WTC11 (cell line): Measurements from ENCODE around the gene LCN10. TPM values are rescaled to one million over a fixed set of nuclear protein-coding genes. Genes with fewer than 3 reads are reported as not detected.
"Not testable (repeated sequence)": the region's sequence is repeated elsewhere in the genome, so short reads cannot be mapped to it uniquely, and the experiment has no call there.

Source experiments
- ATAC-seq: fragments of 200-7000 bp; cut with Tn5 transposase; 2 replicates; pipeline ENCODE4 v1.10.0; 2021; ENCODE audit warnings: mild to moderate bottlenecking, moderate library complexity
- CTCF ChIA-PET: fragments of 300-600 bp; sonication (Branson Sonifier 250); formaldehyde crosslinking; loops from one replicate; lab custom pipeline; 2021; ENCODE audit warnings: antibody characterized with exemption; lab: Charles Lee
- POLR2A ChIA-PET: fragments of 350-600 bp; sonication (Branson Sonifier 250); formaldehyde crosslinking; loops from one replicate; lab custom pipeline; 2021; ENCODE audit warnings: antibody characterized with exemption; lab: Charles Lee
- DNase-seq: peaks from one replicate; pipeline ENCODE4 v3.0.0; 2021; ENCODE audit warnings: low spot score
- H3K27ac Mint-ChIP-seq: 2 replicates; pipeline ENCODE4 v1.8.0; 2021; ENCODE audit warnings: mixed read lengths
- H3K27me3 Mint-ChIP-seq: 2 replicates; pipeline ENCODE4 v1.8.0; 2021; ENCODE audit warnings: low read depth, mild to moderate bottlenecking, moderate library complexity, mixed read lengths
- H3K36me3 Mint-ChIP-seq: 2 replicates; pipeline ENCODE4 v1.8.0; 2021; ENCODE audit warnings: mixed read lengths
- H3K4me1 Mint-ChIP-seq: 2 replicates; pipeline ENCODE4 v1.8.0; 2022; ENCODE audit warnings: mixed read lengths
- H3K4me3 Mint-ChIP-seq: 2 replicates; pipeline ENCODE4 v1.8.0; 2021; ENCODE audit warnings: mild to moderate bottlenecking, moderate library complexity, mixed read lengths
- H3K9me3 Mint-ChIP-seq: 2 replicates; pipeline ENCODE4 v1.8.0; 2021; ENCODE audit warnings: mixed read lengths
- CREM ChIP-seq: sonication (generic); formaldehyde crosslinking; IDR thresholded peaks from 2 replicates; pipeline ENCODE4 v1.8.1; 2022; ENCODE audit warnings: mild to moderate bottlenecking, missing genetic modification reagents, moderate library complexity
- ELF4 ChIP-seq: sonication (generic); formaldehyde crosslinking; IDR thresholded peaks from 2 replicates; pipeline ENCODE4 v1.8.1; 2022; ENCODE audit warnings: low read depth, mild to moderate bottlenecking, moderate library complexity, missing genetic modification reagents
- FOXJ3 ChIP-seq: sonication (generic); formaldehyde crosslinking; IDR thresholded peaks from 2 replicates; pipeline ENCODE4 v1.9.0; 2021; ENCODE audit warnings: missing genetic modification reagents, mild to moderate bottlenecking, borderline replicate concordance
- FOXK1 ChIP-seq: sonication (generic); formaldehyde crosslinking; IDR thresholded peaks from 2 replicates; pipeline ENCODE4 v1.8.0; 2022; ENCODE audit warnings: mild to moderate bottlenecking, moderate library complexity, missing genetic modification reagents
- FOXP1 ChIP-seq: sonication (generic); formaldehyde crosslinking; IDR thresholded peaks from 2 replicates; pipeline ENCODE4 v1.8.0; 2022; ENCODE audit warnings: missing genetic modification reagents, mild to moderate bottlenecking, moderate library complexity, borderline replicate concordance
- GTF2I ChIP-seq: fragments of 250-450 bp; sonication (Bioruptor Pico); conservative IDR thresholded peaks from 2 replicates; pipeline ENCODE4 v1.4.0; 2021; ENCODE audit warnings: mild to moderate bottlenecking
- KAT7 ChIP-seq: sonication (generic); formaldehyde crosslinking; IDR thresholded peaks from 2 replicates; pipeline ENCODE4 v1.8.1; 2023; ENCODE audit warnings: missing genetic modification reagents, mild to moderate bottlenecking, borderline replicate concordance
- NFE2L1 ChIP-seq: sonication (generic); formaldehyde crosslinking; IDR thresholded peaks from 2 replicates; pipeline ENCODE4 v1.8.1; 2023; ENCODE audit warnings: missing genetic modification reagents
- NFYB ChIP-seq: sonication (generic); formaldehyde crosslinking; conservative IDR thresholded peaks from 2 replicates; pipeline ENCODE4 v1.8.0; 2022; ENCODE audit warnings: low read depth, missing genetic modification reagents
- NR1H2 ChIP-seq: sonication (generic); formaldehyde crosslinking; IDR thresholded peaks from 2 replicates; pipeline ENCODE4 v1.9.0; 2021; ENCODE audit warnings: mild to moderate bottlenecking, moderate library complexity, missing genetic modification reagents
- NR2C2 ChIP-seq: sonication (generic); formaldehyde crosslinking; IDR thresholded peaks from 2 replicates; pipeline ENCODE4 v1.8.0; 2022; ENCODE audit warnings: mild to moderate bottlenecking, missing genetic modification reagents
- SMAD3 ChIP-seq: sonication (generic); formaldehyde crosslinking; IDR thresholded peaks from 2 replicates; pipeline ENCODE4 v1.8.0; 2022; ENCODE audit warnings: missing genetic modification reagents, mild to moderate bottlenecking, borderline replicate concordance
- SOX15 ChIP-seq: fragments of 250-450 bp; sonication (Bioruptor Pico); IDR thresholded peaks from 2 replicates; pipeline ENCODE4 v1.9.0; 2021; ENCODE audit warnings: mild to moderate bottlenecking
- SP1 ChIP-seq: sonication (generic); formaldehyde crosslinking; conservative IDR thresholded peaks from 2 replicates; pipeline ENCODE4 v1.8.1; 2022; ENCODE audit warnings: missing genetic modification reagents
- TCF7 ChIP-seq: sonication (generic); formaldehyde crosslinking; IDR thresholded peaks from 2 replicates; pipeline ENCODE4 v1.8.0; 2022; ENCODE audit warnings: mild to moderate bottlenecking, low read depth, missing genetic modification reagents, moderate library complexity
- ZNF121 ChIP-seq: sonication (generic); formaldehyde crosslinking; IDR thresholded peaks from 2 replicates; pipeline ENCODE4 v1.8.0; 2023; ENCODE audit warnings: missing genetic modification reagents
- ZNF138 ChIP-seq: sonication (generic); formaldehyde crosslinking; conservative IDR thresholded peaks from 2 replicates; pipeline ENCODE4 v1.8.1; 2022; ENCODE audit warnings: mild to moderate bottlenecking, moderate library complexity, missing genetic modification reagents
- ZNF396 ChIP-seq: fragments of 250-450 bp; sonication (Bioruptor Pico); IDR thresholded peaks from 2 replicates; pipeline ENCODE4 v1.8.0; 2021; ENCODE audit warnings: mild to moderate bottlenecking, moderate library complexity, borderline replicate concordance
- total RNA-seq: library from RNA; stranded (reverse); gene quantifications from 3 replicates; pipeline ENCODE4 v1.2.3, GENCODE V29; 2021
- TF ChIP-seq, protein P1 (sequence below): fragments of 250-450 bp; sonication (Bioruptor Pico); IDR thresholded peaks from 2 replicates; pipeline ENCODE4 v1.9.0; 2021; ENCODE audit warnings: moderate library complexity, mild to moderate bottlenecking, inconsistent platforms, borderline replicate concordance
- TF ChIP-seq, protein P2 (sequence below): sonication (generic); formaldehyde crosslinking; conservative IDR thresholded peaks from 2 replicates; pipeline ENCODE4 v1.8.1; 2022; ENCODE audit warnings: mild to moderate bottlenecking, missing genetic modification reagents
- TF ChIP-seq, protein P3 (sequence below): fragments of 250-450 bp; sonication (Bioruptor Pico); IDR thresholded peaks from 2 replicates; pipeline ENCODE4 v2.1.2; 2022; ENCODE audit warnings: mild to moderate bottlenecking, moderate library complexity
- TF ChIP-seq, protein P4 (sequence below): sonication (generic); formaldehyde crosslinking; IDR thresholded peaks from 2 replicates; pipeline ENCODE4 v1.8.1; 2022; ENCODE audit warnings: low read depth, mild to moderate bottlenecking, moderate library complexity, missing genetic modification reagents, borderline replicate concordance
- TF ChIP-seq, protein P5 (sequence below): sonication (generic); formaldehyde crosslinking; conservative IDR thresholded peaks from 2 replicates; pipeline ENCODE4 v1.8.1; 2023; ENCODE audit warnings: mild to moderate bottlenecking, low read depth, missing genetic modification reagents, moderate library complexity

Gene LCN10
- total RNA-seq, 1 experiment from 2014 or later = 2.4 TPM

DNA sequence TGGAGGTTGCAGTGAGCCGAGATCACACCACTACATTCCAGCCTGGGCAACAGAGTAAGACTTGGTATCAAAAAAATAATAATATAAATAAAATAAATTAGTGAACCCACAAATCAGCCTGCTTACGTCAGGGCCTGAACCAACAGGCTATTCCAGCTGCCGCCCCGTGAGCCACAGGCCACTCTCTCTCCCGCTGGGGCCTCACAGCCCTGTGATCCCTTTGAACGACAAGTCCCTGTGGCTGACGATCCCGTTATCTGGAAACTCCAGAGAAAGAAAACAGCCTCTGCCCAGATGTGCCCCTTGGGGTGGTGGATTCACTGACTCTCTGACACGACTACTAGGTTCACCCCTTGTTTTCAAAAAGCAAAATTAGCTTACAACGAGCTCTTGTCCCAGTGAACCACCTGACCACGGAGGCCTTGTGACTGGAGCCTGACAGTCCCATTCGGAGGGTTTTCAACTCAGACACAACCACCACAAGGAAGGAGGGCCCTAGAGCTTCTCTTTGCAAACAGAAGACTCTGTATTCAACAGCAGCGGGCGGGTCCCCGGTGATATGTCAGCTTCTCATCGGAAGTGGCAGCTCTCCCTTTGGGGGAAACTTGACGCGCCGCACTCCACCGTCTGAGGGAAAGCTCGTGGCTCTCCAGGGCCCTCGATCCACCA is 34.8 kb downstream of the LCN10 start:
- no peak for ATAC-seq
- ChIA-PET POLR2A (no interaction called here), CTCF (interaction anchor here (0.5 to 1.9 kb wide), 4 partner anchors 21 to 386 kb away, joined by 3 to 8 read pairs (median 5); partner anchors contain the start of gene LCN8)
- no peaks in the 10 kb centered on the region for H3K4me1 Mint-ChIP-seq
- no peak overlapping the region for H3K4me3 Mint-ChIP-seq
- no peaks in the 10 kb centered on the region for H3K36me3 Mint-ChIP-seq
- H3K9me3 Mint-ChIP-seq = no peaks in the 10 kb centered on the region
- no peak overlapping the region; the same call in 1 of the 2 replicates for H3K27ac Mint-ChIP-seq
- DNase-seq = no peak
- H3K27me3 Mint-ChIP-seq = peaks cover 16% of the 10 kb centered on the region
- TF ChIP-seq GTF2I (CRISPR knock-in tag) (no peak), FOXK1 (no peak), NFE2L1 (CRISPR knock-in tag) (no peak), SOX15 (CRISPR knock-in tag) (no peak)
- TF ChIP-seq, protein P1, sequence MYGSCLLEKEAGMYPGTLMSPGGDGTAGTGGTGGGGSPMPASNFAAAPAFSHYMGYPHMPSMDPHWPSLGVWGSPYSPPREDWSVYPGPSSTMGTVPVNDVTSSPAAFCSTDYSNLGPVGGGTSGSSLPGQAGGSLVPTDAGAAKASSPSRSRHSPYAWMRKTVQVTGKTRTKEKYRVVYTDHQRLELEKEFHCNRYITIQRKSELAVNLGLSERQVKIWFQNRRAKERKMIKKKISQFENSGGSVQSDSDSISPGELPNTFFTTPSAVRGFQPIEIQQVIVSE (CRISPR knock-in tag) = no peak

DNA sequence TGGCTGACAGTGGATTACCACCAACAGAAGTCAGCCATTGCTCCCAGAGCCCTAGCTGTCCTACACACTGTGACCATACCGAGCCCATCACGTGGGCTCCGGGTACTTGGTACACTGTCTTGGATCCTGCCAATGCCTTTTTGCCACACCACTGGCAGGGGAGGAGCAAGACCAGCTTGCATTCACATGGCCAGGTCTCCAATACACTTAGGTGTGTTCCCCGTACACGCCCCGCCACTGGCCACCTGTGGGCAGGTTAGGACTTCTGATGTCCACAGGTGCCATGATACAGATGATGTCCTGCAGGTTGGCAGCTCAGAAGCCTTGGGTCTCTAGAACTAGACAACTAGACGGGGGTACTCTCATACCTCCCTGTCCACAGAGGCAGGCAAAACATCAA is 35.7 kb downstream of the LCN10 start:
- TF ChIP-seq CREM (CRISPR knock-in tag) (no peak), SP1 (CRISPR knock-in tag) (no peak), FOXJ3 (CRISPR knock-in tag) (no peak), ZNF121 (CRISPR knock-in tag) (no peak), KAT7 (CRISPR knock-in tag) (no peak), TCF7 (CRISPR knock-in tag) (no peak), ELF4 (no peak), ZNF138 (no peak)
- TF ChIP-seq, protein P2, sequence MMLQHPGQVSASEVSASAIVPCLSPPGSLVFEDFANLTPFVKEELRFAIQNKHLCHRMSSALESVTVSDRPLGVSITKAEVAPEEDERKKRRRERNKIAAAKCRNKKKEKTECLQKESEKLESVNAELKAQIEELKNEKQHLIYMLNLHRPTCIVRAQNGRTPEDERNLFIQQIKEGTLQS (CRISPR knock-in tag) = no peak
- TF ChIP-seq, protein P1 (CRISPR knock-in tag) = no peak
- TF ChIP-seq, protein P3, sequence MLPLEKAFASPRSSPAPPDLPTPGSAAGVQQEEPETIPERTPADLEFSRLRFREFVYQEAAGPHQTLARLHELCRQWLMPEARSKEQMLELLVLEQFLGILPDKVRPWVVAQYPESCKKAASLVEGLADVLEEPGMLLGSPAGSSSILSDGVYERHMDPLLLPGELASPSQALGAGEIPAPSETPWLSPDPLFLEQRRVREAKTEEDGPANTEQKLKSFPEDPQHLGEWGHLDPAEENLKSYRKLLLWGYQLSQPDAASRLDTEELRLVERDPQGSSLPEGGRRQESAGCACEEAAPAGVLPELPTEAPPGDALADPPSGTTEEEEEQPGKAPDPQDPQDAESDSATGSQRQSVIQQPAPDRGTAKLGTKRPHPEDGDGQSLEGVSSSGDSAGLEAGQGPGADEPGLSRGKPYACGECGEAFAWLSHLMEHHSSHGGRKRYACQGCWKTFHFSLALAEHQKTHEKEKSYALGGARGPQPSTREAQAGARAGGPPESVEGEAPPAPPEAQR = no peak
- TF ChIP-seq, protein P4, sequence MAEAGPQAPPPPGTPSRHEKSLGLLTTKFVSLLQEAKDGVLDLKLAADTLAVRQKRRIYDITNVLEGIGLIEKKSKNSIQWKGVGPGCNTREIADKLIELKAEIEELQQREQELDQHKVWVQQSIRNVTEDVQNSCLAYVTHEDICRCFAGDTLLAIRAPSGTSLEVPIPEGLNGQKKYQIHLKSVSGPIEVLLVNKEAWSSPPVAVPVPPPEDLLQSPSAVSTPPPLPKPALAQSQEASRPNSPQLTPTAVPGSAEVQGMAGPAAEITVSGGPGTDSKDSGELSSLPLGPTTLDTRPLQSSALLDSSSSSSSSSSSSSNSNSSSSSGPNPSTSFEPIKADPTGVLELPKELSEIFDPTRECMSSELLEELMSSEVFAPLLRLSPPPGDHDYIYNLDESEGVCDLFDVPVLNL (CRISPR knock-in tag) = no peak
- ChIA-PET POLR2A (no interaction called here), CTCF (interaction anchor here (1.2 kb wide), 1 partner anchor 35 kb away, joined by 4 read pairs; no protein-coding TSS in a partner anchor)
- Mint-ChIP-seq H3K9me3 (no peaks in the 10 kb centered on the region), H3K27me3 (peaks cover 19% of the 10 kb centered on the region), H3K27ac (no peak overlapping the region), H3K4me3 (no peak overlapping the region), H3K4me1 (no peaks in the 10 kb centered on the region), H3K36me3 (no peaks in the 10 kb centered on the region)
- no peak for DNase-seq
- no peak for ATAC-seq

DNA sequence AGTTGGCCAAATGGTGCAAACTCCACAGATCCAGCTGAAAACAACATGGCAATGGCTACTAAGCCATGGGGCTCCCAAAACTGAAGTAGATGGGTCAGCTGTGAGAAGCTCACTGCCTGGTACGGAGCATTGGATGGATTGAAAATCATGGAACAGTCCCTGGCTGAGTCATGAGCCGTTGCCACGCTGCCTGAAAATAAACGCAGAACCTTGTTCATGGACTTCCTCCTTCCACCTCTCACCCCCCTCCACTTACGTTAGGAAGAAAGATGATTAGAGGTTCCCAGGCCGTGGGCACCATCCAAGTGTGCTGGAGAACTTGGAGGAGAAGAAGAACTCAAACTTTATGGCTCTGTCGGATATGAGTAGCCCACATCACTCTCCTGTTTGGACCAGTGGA is 37.2 kb downstream of the LCN10 start:
- CTCF ChIA-PET = interaction anchor here (0.7 to 1.2 kb wide), 3 partner anchors 22 to 273 kb away, joined by 3 read pairs; no protein-coding TSS in a partner anchor
- POLR2A ChIA-PET = interaction anchor here (0.7 kb wide), 1 partner anchor 30 kb away, joined by 6 read pairs; no protein-coding TSS in a partner anchor
- H3K27ac Mint-ChIP-seq = no peak overlapping the region
- H3K27me3 Mint-ChIP-seq = peaks cover 22% of the 10 kb centered on the region
- DNase-seq (no peak), ATAC-seq (no peak)
- no peaks in the 10 kb centered on the region; the same call in 1 of the 2 replicates for H3K4me1 Mint-ChIP-seq
- no peaks in the 10 kb centered on the region for H3K9me3 Mint-ChIP-seq
- no peak for TF ChIP-seq NR2C2
- no peak for TF ChIP-seq ZNF396 (CRISPR knock-in tag)
- no peak for TF ChIP-seq NFYB (CRISPR knock-in tag)
- TF ChIP-seq NR1H2 (CRISPR knock-in tag) = no peak
- TF ChIP-seq SMAD3 (CRISPR knock-in tag) = no peak
- TF ChIP-seq FOXP1 = no peak
- TF ChIP-seq, protein P5, sequence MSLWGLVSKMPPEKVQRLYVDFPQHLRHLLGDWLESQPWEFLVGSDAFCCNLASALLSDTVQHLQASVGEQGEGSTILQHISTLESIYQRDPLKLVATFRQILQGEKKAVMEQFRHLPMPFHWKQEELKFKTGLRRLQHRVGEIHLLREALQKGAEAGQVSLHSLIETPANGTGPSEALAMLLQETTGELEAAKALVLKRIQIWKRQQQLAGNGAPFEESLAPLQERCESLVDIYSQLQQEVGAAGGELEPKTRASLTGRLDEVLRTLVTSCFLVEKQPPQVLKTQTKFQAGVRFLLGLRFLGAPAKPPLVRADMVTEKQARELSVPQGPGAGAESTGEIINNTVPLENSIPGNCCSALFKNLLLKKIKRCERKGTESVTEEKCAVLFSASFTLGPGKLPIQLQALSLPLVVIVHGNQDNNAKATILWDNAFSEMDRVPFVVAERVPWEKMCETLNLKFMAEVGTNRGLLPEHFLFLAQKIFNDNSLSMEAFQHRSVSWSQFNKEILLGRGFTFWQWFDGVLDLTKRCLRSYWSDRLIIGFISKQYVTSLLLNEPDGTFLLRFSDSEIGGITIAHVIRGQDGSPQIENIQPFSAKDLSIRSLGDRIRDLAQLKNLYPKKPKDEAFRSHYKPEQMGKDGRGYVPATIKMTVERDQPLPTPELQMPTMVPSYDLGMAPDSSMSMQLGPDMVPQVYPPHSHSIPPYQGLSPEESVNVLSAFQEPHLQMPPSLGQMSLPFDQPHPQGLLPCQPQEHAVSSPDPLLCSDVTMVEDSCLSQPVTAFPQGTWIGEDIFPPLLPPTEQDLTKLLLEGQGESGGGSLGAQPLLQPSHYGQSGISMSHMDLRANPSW (CRISPR knock-in tag) = no peak
- H3K4me3 Mint-ChIP-seq = no peak overlapping the region
- H3K36me3 Mint-ChIP-seq = no peaks in the 10 kb centered on the region

DNA sequence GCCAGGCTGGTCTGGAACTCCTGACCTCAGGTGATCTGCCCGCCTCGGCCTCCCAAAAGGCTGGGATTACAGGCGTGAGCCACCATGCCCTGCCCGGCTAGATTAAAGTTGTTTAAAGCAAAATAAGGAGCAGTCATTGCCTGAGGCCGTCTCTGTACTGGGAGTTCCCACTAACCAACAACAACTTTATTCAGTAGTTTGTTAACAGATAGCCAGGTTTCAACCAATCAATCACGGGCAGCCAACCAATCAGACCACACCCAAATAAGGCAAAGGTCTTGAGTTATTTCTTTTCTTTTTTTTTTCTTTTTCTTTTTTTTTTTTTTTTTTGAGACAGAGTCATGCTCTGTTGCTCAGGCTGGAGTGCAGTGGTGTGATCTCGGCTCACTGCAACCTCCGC is 38.0 kb downstream of the LCN10 start:
- CTCF ChIA-PET = interaction anchor here (0.7 to 1.2 kb wide), 2 partner anchors 33 to 274 kb away, joined by 3 read pairs; no protein-coding TSS in a partner anchor
- POLR2A ChIA-PET = interaction anchor here (0.7 kb wide), 1 partner anchor 29 kb away, joined by 6 read pairs; no protein-coding TSS in a partner anchor
- DNase-seq, H3K4me1 Mint-ChIP-seq, ATAC-seq, H3K36me3 Mint-ChIP-seq, H3K9me3 Mint-ChIP-seq, H3K27ac Mint-ChIP-seq, H3K4me3 Mint-ChIP-seq: not testable (repeated sequence)
- H3K27me3 Mint-ChIP-seq = peaks cover 23% of the 10 kb centered on the region
